22Rv1 (cell line): ENCODE results near the gene MRTFB.

Source experiments
- CTCF ChIP-seq: fragments of 450-650 bp; IDR thresholded peaks from 2 replicates; pipeline ENCODE4 v1.5.1; 2017; ENCODE audit warnings: mild to moderate bottlenecking
- ZFX ChIP-seq: fragments of 450-650 bp; IDR thresholded peaks from 2 replicates; pipeline ENCODE4 v1.6.1; 2017; ENCODE audit warnings: antibody characterized with exemption, borderline replicate concordance

DNA sequence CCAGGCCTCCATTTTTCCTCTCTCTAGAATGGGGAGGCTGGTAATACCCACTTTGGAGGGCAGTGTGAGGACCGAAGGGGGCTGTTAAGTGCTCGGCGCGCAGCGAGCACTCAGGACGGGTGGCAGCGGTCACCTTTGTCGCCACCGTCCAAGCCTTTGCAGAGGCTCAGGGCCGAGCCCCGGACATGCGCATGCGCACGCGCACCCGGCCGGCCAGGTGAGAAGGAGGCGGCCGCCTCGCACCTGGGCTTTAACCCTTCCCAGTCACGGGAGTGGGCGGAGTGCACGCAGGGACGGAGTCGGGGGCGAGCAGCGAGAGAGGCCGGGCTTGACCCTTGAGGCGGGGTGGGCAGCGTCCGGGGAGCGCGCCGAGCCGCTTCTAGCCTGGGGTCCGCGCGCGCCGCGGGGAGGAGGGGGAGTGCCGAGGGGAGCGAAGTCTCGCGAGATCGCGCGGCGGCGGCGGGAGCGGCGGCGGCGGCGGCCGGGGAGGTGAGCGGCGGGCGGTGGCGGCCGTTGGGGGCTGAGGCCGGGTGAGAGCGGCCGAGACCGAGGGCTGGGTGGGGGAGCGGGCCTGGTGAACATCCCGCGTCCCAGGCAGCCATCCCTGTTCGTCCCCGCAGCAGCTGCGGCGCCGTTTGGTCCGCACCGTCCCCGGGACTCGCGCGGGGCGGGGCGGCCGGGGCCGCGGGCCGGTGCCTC, at the start of gene MRTFB:
- no peak for TF ChIP-seq CTCF
- no peak for TF ChIP-seq ZFX
